ENCODE results near the gene RIMBP3C.
"Not testable (repeated sequence)": the region's sequence is repeated elsewhere in the genome, so short reads cannot be mapped to it uniquely, and the experiment has no call there.

The RIMBP3C gene

GRCh38 chr22:21526705-21527500 is 24.4 kb downstream of the RIMBP3C start:
- not testable (repeated sequence) for DNase-seq

- not testable (repeated sequence) for DNase-seq
Measured at GRCh38 chr22:21516970-21517764, 34.1 kb downstream of the RIMBP3C start.

DNA sequence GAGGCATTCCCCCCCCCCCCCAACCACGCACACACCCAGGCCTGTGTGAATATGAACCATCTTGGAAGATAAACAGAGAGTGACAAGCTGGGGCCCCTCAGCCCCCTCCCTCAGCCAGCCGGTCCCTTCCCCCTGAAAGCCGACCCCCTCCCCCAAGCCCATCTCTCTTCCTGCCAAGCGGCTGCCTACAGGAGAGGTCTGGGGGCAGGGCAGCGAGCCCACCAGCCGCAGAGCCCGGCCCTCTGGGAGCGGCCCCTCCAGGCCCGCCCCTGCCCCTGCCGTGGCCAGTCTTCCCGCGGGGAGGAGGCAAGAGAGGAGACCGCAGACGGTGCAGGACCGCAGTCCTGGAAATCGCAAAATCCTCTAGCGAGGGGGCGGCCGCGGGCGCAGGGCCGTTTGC is 34.7 kb downstream of the RIMBP3C start:
- not testable (repeated sequence) for DNase-seq

DNA sequence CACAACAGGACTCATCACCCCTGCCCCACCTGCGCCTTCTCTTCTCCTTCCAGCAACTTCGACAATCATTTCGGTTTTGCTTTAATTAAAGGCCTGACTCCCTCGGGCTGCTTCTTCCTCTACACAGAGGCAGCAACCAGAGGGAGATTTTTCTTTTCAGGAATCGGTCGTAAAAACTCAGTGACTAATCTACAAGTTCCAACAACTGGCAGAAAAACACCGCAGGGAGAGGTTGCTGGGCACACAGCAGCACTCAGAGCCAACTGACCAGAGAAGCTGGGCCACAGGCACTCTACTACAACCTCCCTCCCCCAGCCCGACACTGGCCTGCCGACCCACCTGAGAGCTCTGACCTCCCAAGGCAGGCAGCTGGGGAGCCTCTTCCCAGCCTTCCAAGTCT is 36.0 kb downstream of the RIMBP3C start:
- DNase-seq: not testable (repeated sequence)

- DNase-seq: not testable (repeated sequence)
Measured at GRCh38 chr22:21514117-21514516, 37.1 kb downstream of the RIMBP3C start.

DNA sequence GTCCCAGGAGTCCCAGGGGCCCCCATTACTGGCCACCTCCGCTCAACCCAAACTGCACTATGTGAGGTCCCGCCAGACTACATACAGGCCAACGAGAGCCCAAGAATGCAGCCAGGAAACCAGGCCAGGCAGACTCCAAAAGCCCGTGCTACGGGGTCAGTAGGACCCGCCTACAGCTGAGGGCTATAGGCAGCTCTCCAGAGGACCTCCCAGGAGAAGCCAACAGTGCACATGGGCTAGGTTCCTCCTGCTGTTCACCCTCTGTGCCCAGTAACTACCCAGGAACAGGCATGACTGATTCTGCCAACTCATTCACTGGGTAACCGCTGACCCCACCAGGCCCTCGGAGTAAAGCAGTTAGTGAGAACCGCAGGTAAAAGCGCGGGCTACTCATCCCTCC is 39.2 kb downstream of the RIMBP3C start:
- DNase-seq: not testable (repeated sequence)

- DNase-seq: not testable (repeated sequence)
Measured at GRCh38 chr22:21510397-21510796, 40.9 kb downstream of the RIMBP3C start.

GRCh38 chr22:21499623-21500506 is 51.4 kb downstream of the RIMBP3C start:
- DNase-seq: not testable (repeated sequence)

DNA sequence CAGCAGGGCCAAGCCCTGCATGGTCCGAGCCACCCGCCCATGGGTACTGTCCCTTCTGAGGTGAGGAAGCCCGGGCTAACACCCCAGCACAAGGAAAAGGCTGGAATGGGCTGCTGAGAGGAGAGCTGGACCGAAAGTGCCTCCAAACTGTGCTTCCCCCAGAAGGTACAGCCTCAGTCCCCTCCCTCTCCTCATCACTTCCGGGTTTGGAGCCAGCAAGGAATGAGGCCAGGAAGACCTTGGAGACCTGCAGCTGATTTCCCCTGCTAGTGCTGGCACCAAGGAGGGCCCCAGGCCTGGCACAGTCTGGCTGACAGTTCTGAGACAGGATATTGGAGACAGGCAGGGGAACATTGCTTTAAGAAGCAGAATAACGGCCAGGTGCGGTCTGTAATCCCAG is 52.8 kb downstream of the RIMBP3C start:
- not testable (repeated sequence) for DNase-seq

- not testable (repeated sequence) for DNase-seq
Measured at GRCh38 chr22:21497984-21498383, 53.3 kb downstream of the RIMBP3C start.

All from stimulated activated naive CD4-positive, alpha-beta T cell treated with Interleukin-2 at 50 U/mL for 16 hours (primary cell).